ENCODE data around the gene CPXM1.

The CPXM1 gene

GRCh38 chr20:2840138-2840966 lies 39.9 kb upstream of the CPXM1 start, which contains the start of the genes PCED1A and VPS16:
PCED1A (minus strand) TSS chr20:2840655; CDS start chr20:2839912, 743 bp downstream.
VPS16 (plus strand) TSS chr20:2840745; CDS start chr20:2840775, 30 bp downstream.
- in situ Hi-C loops (cut with MboI; ENCODE audit: low pct_unique_long_range_greater_than_20kb, low sequenced_read_pairs, unreplicated experiment) = no loop called here
- TF ChIP-seq CTCF (IDR thresholded peaks at IDR 0.05; ENCODE audit: extremely low read depth, insufficient read depth, missing control alignments) = no peak
- DNase-seq (ENCODE audit: low spot score) = peak; percentile 98

DNA sequence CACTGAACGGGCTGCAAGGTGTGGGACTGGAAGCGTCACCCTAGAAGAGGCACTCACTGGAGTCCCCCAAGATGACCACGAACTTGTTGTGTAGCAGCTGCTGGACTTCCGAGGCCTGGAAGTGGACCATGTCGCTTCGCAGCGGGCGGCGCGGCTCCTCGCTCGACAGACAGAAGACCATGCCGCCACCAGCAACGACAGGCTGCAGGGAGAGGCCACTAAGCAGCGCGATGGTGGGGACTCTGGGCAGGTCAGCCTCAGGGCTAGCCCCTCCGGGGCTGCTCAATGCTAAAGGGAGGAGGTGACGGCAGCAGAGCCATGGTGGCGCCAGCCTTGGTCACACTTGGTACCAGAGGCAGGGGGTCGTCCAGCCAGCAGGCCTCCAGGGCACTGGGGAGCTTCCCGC lies 39.3 kb upstream of the CPXM1 start:
- in situ Hi-C loops (cut with MboI; ENCODE audit: low pct_unique_long_range_greater_than_20kb, low sequenced_read_pairs, unreplicated experiment) = no loop called here
- no peak for TF ChIP-seq CTCF (IDR thresholded peaks at IDR 0.05; ENCODE audit: extremely low read depth, insufficient read depth, missing control alignments)
- no peak for DNase-seq (ENCODE audit: low spot score)

- TF ChIP-seq CTCF (IDR thresholded peaks at IDR 0.05; ENCODE audit: extremely low read depth, insufficient read depth, missing control alignments) = no peak
- in situ Hi-C loops (cut with MboI; ENCODE audit: low pct_unique_long_range_greater_than_20kb, low sequenced_read_pairs, unreplicated experiment) = no loop called here
- DNase-seq (ENCODE audit: low spot score) = no peak
Measured at GRCh38 chr20:2838847-2839671, 38.6 kb upstream of the CPXM1 start.

DNA sequence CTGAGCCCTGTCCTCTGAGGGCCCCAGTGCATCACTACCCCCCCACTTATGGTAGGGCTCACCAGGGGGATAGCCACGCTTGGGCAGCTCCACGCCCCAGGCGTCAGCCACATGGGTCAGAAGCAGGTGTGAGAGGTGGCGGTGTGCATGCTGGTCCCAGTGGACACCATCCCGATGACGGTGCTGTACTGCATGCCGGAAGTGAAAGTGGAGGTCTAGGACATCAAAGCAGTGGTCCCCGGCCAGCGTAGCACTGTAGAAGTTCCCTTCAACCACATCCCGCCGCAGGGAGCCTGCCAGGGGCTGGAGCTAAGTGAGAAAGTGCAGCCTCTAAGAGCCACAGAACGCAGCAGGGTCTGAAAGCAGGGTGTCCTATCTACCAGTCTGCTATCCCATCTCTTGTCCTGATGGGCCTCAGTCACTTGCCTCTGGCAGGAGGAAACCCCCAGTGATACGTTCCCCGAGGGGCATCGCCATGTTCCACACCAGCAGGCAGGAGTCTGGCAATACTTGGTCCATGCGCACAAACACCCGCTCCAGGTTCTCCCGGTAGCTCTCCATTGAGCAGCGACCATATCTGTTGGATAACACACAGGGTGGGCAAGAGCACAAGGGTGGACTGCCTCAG lies 37.9 kb upstream of the CPXM1 start:
- DNase-seq (ENCODE audit: low spot score) = no peak
- no peak for TF ChIP-seq CTCF (IDR thresholded peaks at IDR 0.05; ENCODE audit: extremely low read depth, insufficient read depth, missing control alignments)
- in situ Hi-C loops (cut with MboI; ENCODE audit: low pct_unique_long_range_greater_than_20kb, low sequenced_read_pairs, unreplicated experiment) = no loop called here

DNA sequence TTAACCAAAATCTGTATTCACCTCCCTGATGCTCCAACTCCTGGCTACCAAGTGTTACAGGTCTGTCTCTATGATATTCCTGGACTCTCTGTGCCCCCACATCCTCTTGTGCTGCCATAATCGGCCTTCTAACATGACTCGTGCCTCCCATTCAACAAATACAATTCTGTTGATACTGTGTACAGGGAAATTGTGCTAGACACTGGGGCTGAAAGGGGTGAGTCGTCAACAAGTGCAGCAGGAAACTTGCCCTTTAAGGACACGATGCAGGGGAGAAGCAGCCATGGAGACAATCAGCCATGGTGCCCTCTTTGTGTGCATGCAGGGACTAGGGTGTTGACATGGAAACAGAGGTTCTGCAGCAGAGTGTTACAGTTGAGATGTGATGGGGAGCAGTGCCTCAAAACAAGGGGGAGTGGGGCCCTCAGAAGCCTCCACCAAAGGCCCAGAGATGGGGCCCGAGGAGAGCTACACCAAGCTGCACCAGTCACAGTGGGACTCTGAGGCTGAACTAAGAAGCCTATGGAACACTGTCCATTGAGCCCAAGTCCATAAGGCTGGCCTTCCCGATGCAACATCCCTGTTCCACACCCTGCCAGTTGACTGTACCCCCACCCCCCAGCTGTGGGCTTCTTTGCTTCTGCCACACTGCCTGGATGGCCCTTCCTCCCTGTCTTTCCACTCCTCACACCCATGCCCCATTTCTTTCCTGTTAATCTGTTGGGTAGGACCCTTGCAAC lies 37.0 kb upstream of the CPXM1 start:
- TF ChIP-seq CTCF (IDR thresholded peaks at IDR 0.05; ENCODE audit: extremely low read depth, insufficient read depth, missing control alignments) = no peak
- in situ Hi-C loops (cut with MboI; ENCODE audit: low pct_unique_long_range_greater_than_20kb, low sequenced_read_pairs, unreplicated experiment) = no loop called here
- DNase-seq (ENCODE audit: low spot score) = no peak

- no peak for TF ChIP-seq CTCF (IDR thresholded peaks at IDR 0.05; ENCODE audit: extremely low read depth, insufficient read depth, missing control alignments)
- in situ Hi-C loops (cut with MboI; ENCODE audit: low pct_unique_long_range_greater_than_20kb, low sequenced_read_pairs, unreplicated experiment) = no loop called here
- no peak for DNase-seq (ENCODE audit: low spot score)
Measured at GRCh38 chr20:2836035-2836434, 35.6 kb upstream of the CPXM1 start.

All from GM13977 (cell line).